ENCODE measurements around the gene FBLN1.
"Not testable (repeated sequence)": the region's sequence is repeated elsewhere in the genome, so short reads cannot be mapped to it uniquely, and the experiment has no call there.

FBLN1 gene

DNA sequence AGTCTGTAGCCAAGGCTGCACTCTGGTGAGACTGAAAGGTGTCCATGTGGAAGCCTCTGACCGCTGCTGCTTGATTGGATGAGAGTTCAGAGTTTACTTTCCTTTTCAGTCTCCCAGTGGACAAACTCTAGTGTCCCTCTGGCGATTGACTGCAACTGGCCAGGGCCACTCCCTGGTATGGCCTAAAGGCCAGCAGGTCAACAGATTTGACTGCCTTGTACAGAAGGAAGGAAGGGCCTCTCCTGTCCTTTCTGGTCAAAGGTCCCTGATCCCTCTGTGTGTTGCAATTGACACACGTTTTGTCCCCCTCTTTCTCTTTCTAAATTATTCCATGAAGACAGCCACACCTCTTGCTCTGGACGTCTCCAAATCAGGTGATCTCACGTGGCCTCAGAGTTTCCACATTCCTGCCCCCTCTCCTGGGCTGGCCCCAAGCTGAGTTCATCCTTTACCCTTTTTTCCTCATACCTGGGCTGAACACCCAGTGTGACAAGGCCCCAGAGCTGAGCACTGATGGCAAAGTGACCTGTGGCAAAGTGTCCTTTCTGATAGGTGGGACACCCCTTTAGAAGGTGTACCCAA lies 18.7 kb upstream of the FBLN1 start:
- TF ChIP-seq, protein P1, sequence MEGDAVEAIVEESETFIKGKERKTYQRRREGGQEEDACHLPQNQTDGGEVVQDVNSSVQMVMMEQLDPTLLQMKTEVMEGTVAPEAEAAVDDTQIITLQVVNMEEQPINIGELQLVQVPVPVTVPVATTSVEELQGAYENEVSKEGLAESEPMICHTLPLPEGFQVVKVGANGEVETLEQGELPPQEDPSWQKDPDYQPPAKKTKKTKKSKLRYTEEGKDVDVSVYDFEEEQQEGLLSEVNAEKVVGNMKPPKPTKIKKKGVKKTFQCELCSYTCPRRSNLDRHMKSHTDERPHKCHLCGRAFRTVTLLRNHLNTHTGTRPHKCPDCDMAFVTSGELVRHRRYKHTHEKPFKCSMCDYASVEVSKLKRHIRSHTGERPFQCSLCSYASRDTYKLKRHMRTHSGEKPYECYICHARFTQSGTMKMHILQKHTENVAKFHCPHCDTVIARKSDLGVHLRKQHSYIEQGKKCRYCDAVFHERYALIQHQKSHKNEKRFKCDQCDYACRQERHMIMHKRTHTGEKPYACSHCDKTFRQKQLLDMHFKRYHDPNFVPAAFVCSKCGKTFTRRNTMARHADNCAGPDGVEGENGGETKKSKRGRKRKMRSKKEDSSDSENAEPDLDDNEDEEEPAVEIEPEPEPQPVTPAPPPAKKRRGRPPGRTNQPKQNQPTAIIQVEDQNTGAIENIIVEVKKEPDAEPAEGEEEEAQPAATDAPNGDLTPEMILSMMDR (IDR thresholded peaks at IDR 0.05; ENCODE audit: low read depth, low read length), result no peak
- H3K4me3 ChIP-seq (ENCODE audit: low read depth, low read length), result no peak overlapping the region

DNA sequence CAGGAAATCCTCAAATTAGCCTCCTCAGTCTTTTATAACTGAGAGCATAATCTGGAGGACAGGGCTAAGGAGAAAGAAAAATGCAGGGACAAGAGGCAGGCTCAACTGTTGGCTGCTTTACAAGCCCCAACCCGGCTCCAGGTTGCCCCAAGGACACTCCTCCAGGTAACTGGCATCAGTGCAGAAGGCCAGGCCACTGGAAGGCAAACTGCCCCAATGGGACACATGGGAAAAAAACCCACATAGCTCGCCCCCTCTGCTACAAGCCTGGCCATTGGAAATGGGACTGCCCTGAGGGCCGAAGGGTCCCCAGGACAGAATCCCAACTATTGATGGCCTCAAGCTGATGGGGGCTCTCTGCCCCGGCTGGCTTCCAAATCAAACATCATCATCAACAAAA lies 17.9 kb upstream of the FBLN1 start:
- no peak overlapping the region for H3K4me3 ChIP-seq (ENCODE audit: low read depth, low read length)
- TF ChIP-seq, protein P1 (IDR thresholded peaks at IDR 0.05; ENCODE audit: low read depth, low read length), result no peak

DNA sequence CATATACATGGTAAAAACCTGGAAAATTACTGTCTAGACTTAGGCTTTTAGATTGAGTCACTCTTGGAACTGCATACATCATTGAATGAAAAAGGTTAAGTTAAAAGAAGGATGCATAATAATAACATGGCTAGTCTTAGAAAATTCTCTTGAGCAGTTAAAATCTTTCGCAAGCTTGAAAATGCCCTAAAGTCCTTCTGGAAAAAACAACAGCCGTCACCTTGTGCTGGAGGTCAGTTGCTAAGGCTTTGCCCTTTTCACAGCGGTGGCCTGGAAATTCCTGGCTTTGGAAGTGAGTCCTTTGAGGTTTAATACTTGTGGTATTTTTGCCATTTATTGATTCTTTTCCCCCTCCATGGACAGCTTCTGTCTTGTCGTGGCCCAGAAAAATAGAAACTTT lies 17.4 kb upstream of the FBLN1 start:
- TF ChIP-seq, protein P1 (IDR thresholded peaks at IDR 0.05; ENCODE audit: low read depth, low read length), result no peak
- no peak overlapping the region for H3K4me3 ChIP-seq (ENCODE audit: low read depth, low read length)

DNA sequence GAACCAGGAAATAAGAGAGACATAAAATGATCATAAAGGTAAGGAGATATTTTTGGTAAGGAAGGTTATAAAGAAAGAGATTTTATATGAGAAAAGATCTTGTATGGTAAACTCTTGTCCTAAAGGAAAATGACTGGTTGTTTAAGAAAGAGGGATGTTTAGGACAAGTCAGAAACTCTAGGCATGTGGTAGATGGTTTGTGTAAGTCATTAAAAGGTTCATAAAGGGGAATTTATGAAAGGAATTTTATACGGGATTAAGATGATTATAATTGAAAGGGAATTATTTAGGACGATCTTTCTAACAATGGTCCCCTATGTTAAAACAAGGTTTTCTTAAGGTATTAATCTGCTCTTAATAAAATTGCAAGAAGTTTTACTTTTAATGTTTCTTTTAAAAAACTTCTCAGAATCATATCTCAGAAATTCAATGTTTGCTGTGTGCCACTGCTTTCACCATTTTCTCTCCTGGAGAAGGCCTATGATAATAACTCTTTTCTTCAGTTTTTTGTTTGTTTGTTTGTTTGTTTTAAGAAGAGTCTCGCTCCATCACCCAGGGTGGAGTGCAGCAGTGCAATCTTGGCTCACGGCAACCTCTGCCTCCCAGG lies 13.8 kb upstream of the FBLN1 start:
- TF ChIP-seq, protein P1 (IDR thresholded peaks at IDR 0.05; ENCODE audit: low read depth, low read length), result no peak

DNA sequence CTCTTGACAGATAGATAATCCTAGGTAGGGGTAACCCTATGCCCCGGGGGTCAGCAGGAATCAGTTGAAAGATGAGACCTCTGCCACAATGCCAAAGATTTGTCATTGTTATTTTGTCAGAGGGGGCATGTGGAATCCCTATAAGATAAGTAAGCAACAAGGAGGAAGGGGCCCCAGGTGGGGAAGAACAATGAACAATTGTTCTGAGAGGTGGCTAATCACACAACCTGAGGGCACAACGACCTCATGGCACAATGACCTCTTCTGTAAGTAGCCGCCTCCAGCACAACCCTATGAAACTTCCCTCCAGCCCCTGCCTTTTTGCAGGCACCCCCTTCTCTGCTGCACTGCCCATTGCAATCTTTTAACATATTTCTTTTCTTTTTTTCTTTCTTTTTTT lies 11.8 kb upstream of the FBLN1 start:
- TF ChIP-seq, protein P1 (IDR thresholded peaks at IDR 0.05; ENCODE audit: low read depth, low read length), result no peak
- no peak overlapping the region for H3K4me3 ChIP-seq (ENCODE audit: low read depth, low read length)

More for the DNA sequence above, 13.8 kb upstream of the FBLN1 start:
- H3K4me3 ChIP-seq (ENCODE audit: low read depth, low read length), result no peak overlapping the region

DNA sequence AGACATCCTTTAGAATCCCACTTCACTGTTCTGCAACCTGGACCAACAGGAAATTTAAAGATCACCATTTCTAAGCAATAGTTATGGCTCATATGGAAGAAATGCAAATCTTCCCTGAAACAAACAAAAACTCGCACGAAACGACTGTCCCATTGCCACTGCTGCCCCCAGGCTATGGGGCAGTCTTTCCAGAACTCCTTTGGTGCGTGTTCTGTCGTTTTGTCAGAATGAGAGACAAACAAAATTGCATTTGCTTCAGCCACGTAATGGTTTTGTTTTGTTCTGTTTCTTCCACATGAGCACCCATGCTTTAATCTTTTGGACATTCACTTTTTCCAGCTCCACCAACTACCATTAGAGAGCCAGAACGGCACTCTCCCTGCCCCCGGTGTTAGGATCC lies 10.8 kb upstream of the FBLN1 start:
- TF ChIP-seq, protein P1 (IDR thresholded peaks at IDR 0.05; ENCODE audit: low read depth, low read length), result no peak
- no peak overlapping the region for H3K4me3 ChIP-seq (ENCODE audit: low read depth, low read length)

DNA sequence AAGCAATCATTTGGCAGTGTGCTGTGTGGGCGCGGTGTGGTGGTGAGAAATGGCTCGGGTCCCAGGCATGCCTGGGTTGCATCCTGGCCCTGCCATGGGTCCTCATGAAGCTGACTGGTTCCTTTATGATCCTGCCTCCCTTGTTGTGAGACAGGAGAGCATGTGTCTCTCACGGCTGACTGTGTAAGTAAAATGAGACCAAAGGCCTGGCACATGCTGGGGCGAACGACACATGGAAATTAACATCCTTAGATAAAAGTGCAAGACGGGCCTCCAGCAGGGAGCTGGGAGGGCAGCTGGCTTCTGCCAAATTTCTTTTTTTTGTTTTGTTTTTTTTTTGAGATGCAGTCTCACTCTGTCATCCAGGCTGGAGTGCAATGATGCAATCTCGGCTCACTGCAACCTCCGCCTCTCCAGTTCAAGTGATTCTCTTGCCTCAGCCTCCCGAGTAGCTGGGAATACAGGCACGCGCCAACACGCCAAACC lies 9.4 kb upstream of the FBLN1 start:
- TF ChIP-seq, protein P1 (IDR thresholded peaks at IDR 0.05; ENCODE audit: low read depth, low read length), result no peak
- H3K4me3 ChIP-seq (ENCODE audit: low read depth, low read length), result no peak overlapping the region

DNA sequence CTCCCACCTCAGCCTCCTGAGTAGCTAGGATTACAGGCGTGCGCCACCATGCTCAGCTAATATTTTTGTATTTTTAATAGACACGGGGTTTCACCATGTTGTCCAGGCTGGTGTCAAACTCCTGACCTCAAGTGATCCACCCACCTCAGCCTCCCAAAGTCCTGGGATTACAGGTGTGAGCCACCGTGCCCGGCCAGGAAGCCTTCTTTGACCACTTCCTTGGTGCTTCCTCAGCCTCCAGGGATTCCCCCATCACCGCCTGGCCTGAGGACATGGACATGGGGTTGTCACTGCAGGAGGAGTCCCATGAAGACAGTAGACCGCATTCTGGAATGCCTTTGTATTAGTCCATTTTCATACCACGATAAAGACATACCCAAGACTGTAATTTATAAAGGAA lies 8.4 kb upstream of the FBLN1 start:
- not testable (repeated sequence) for H3K4me3 ChIP-seq (ENCODE audit: low read depth, low read length)

DNA sequence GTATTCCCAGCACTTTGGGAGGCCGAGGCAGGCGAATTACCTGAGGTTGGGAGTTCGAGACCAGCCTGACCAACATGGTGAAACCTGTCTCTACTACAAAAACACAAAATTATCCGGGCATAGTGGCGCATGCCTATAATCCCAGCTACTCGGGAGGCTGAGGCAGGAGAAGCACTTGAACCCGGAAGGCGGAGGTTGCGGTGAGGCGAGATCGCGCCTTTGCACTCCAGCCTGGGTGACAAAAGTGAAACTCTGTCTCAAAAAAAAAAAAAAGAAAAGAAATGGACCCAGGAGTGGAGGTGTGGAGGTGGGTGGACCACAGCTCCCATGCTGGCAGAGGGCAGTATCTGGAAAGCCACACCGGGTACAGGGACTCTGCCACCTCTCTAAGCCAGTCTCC lies 7.1 kb upstream of the FBLN1 start:
- not testable (repeated sequence) for H3K4me3 ChIP-seq (ENCODE audit: low read depth, low read length)
